ENCODE data around the gene FSHR.

- TF ChIP-seq CTCF (IDR thresholded peaks at IDR 0.05), result no peak
- no peak for TF ChIP-seq POLR2A (IDR thresholded peaks at IDR 0.05)
- no peak for TF ChIP-seq POLR2AphosphoS5 (IDR thresholded peaks at IDR 0.05)
Observed at GRCh38 chr2:49042488-49042887, 111.8 kb downstream of the FSHR start.
